HG03108 (cell line): ENCODE measurements around the gene ZNF469.

ENCODE experiments used
- ATAC-seq: cut with Tn5 transposase; IDR thresholded peaks from one replicate; pipeline ENCODE4 v1.9.1; 2021; ENCODE audit warnings: moderate library complexity; ENCODE audit not compliant: unreplicated experiment

Gene ZNF469

DNA sequence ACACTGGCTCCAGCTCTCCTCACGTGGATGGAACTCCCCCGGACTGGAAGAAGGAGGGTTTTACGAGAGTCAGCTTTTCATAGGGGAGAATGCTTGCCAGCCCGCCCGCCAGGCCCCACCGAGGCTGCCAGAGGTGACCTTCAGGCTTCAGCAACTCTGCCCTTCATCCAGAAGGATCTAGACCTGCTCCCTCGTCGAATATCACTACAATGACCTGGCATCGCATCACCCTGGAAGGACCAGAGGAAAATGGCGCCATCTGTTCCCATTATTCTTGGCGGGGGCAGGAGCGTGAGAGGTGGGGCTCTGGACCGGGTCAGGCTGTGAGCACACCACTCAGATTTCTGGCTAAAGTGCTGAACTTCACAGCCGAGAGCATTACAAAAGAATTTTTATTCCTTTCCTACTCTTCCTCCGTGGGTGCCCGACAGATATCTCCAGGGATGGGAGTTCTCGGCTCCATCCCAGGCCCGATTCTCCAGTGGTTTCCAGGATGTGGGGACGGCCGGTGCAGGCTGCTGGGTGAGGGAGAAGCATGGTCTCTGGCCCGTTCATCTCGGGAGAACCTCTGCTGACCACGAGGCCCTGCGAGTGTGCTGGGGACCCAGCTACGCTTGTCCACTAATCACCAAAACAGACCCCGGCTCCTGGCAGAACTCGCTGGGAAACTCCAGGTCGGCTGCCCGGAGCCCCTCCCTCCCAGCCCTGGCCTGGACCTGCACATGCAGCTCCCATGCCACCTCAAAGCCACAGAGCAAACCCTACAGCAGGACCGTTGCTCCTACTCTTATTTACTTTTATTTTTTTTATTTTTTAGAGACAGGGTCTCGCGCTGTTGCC is 36.8 kb upstream of the ZNF469 start:
- ATAC-seq: no peak

DNA sequence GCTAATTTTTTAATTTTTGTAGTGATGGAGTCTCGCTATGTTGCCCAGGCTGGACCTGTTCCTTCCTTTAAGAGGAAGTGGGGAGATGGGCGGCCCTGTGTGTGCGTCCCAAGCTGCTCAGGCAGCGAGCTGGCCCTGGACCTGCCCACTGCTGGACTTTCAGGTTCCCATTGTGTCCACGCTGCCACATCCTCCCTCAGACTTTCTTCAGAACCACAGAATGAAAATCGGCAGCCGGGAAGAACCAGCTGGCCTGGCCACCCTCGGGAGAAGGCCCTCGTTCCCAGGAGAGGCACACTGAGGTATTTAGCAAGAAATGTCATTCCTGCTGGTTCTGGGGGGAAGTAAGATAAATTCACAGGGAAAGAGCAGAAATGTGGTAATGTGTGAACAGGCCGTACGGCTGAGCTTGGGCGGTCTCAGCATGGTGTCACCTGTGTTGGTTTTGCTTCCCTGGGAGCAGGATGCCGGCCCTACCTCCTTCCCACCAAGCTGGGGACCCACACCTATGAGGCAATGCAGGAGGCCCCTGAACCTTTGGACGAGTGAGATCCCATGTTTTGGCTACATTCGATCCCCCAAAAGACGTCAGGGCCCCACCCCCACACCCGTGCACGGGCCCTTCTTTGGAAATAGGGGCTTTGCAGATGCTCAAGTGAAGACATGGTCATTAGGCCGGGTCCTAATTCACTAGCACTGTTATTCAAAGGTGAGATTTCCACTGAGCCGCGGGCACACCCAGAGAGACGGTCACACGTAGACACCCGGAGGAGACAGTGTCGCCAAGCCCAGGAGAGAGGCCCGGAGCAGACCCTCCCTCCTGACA is 35.9 kb upstream of the ZNF469 start:
- no peak for ATAC-seq

- no peak for ATAC-seq
Observed at GRCh38 chr16:88347656-88348376, 34.9 kb upstream of the ZNF469 start.

DNA sequence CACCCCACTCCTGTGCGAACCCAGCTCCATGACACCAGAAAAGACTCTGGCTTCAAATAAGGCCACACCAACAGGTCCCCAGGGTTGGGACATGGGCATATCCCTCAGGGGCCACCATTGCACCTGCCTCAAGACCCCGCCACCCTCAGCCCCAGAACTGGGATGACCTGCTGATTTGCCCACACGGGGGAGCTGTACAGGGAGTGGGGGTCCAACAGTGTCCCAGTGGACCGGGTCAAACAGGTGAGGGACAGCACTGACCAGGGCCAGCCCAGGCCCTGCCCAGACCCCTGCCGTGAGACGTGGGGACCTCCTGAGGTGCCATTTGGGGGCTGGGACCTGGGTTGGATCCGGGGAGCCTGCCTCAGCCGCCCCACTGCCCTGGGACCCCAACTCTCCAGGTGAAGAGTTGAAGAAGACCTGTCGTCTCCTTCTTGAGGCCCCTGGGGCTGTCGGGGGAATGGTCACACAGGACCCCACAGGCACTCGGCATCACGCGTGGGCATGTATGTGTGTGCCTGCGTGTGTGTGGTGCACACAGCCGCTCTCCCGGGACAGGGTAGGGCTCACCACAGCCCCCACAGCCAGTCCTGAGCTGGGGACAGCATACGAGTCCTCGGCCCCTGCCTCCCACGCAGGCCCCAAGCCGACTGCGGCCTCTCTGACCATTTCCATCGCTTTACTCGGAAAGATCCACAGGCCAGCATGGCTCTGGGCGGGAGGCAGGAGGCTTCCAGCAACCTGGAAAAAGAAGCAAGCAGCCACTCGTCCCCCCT is 34.2 kb upstream of the ZNF469 start:
- ATAC-seq: no peak

- no peak for ATAC-seq
Observed at GRCh38 chr16:88349153-88349902, 33.4 kb upstream of the ZNF469 start.

GRCh38 chr16:88349903-88350900 is 32.6 kb upstream of the ZNF469 start:
- no peak for ATAC-seq

GRCh38 chr16:88350922-88351321 is 31.8 kb upstream of the ZNF469 start:
- no peak for ATAC-seq

DNA sequence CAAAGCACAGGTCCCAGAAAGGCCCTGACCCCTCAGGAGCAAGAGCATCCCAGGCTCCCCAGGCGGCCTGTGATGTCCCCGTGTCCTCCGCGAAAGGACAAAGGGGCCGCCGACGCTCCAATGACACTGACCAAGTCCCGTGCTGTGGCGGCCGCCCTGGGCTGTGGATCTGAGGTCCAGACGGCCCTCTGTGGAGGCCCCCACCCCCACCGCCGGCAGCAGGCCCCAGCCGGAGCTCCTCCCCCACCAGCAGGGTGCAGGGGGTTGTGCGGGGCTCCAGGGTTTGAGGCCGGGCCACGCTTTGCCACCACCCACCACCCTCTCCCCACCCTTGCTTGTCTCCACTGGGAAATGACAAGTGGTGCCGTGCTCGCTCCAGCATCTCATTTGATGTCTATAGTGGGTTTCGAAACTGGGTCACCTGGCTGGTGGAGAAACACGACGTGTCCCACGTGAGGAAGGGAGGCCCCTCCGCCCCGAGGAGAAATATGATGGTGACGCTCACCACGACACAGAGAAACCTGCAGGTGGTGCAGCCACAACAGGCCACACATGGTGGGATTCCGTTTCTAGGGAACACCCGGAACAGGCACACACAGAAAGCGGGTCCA is 31.2 kb upstream of the ZNF469 start:
- no peak for ATAC-seq

DNA sequence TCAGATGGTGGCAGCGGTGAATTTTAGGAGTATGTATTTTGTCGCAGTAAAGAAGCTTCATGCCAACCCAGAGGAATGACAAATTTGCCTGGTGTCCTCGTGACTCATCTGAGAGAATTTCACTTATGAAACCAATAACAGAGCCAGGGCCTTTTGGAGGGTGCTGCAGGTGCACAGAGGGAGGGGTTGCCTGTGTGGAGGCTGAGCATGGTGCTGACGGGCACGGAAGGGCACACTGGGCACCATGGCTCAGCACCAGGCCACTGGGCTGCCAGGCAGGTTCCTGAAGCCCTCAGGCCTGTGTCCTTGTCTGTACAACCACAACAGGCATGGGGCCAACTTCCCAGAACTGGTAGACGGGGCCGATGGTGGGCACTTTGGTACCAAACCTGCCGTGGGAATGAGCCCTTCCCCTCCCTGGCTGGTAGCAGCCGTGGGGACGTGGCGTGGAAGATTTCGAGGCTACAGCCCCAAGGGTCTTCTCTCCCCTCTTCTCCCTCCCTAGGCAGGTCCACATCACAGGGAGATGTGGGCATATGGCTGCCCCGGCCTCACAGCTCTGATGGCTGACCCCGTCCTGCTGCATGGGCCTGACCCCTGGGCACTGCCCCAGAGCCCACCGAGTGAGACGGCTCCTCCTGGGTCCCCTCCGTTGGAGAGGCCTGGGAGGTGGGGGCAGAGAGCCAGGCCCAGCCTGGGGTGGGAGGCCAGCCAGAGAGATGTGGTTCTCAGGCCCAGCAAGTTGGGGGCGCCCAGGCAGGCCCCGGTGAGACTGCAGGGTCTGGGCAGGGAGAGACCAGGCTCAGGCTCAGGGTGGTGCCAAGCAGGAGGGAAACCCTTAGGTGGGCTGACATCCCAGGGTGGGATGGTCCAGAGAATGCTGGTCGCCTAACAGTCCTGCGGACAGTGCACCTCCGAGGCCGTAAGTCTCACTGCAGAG is 30.2 kb upstream of the ZNF469 start:
- ATAC-seq: no peak

- no peak for ATAC-seq
Observed at GRCh38 chr16:88353232-88353631, 29.5 kb upstream of the ZNF469 start.

GRCh38 chr16:88353691-88354090 is 29.1 kb upstream of the ZNF469 start:
- ATAC-seq: no peak

DNA sequence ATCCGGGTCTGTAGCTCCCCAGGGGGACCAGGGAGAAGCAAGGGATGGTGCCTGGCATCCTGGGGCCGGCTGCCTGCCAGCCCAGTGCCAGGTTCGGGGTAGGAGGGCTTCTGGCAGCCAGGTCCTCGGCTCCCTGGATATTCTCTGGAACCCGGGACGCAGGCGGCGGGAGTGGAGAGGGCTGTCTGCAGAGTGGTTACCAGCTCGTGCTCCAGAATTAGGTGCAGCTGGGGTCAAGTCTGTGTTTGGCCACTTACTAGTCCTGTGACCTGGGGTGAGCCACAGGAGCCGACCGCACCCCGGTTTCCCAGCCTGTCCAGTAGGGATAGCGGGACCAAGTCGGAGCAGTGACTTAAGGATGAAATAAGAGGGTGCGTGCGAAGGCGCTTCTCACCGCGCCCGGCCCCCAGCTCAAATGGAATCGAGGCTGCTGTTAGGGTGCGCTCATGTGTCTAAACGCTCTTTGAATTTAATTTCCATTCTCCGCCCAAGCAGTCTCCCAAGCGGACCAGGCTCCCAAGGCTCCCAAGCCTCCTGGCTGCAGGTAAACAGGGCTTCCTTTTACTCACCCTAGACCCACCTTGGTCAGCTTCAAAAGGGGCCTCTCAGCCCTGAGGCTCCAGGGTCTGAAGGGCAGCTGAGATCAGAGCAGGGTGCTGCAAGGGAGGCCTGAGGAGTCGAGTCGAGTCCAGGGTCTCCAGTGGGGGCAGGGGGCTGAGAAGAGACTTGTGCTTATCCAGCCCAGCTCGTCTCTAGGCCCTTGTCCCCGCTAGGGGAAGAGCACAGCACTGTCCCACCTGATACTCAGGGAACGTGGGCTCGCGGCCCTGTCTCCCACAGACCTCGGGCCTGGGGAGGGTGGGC is 28.3 kb upstream of the ZNF469 start:
- no peak for ATAC-seq

- no peak for ATAC-seq
Observed at GRCh38 chr16:88355093-88355388, 27.7 kb upstream of the ZNF469 start.

GRCh38 chr16:88355389-88356123 is 27.2 kb upstream of the ZNF469 start:
- ATAC-seq: no peak

DNA sequence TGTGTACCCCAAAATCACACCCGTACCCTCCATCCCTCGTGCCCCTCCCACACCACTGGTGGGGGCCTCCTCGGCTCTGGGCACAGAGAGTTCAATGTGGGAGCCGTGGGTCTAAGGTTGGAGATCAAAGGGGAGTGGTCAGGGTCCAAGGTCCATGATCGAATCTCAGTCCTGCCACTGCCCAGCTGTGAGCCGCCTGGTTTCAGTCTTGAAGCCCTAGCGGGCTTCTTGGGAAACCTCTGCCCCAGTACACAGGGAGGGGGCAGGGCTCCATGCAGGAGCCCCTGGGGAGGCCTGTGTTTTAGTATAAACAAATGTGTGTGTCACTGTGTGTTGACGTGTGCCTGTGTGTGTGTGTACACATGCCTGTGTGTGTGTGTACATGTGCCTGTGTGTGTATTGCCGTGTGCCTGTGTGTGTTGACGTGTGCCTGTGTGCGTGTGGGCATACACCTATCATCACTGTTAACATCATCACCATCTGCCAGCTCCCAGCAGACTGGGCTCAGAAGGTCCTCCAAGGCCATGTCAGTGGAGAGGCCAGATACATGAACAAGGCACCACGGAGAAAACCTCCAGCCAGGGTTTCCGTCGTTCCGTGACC is 26.5 kb upstream of the ZNF469 start:
- ATAC-seq: no peak
